Neural progenitor cell (in vitro differentiated cells): Measurements from ENCODE around the gene SDK2.

ENCODE experiments used
- EZH2phosphoT487 ChIP-seq: fragments of 200-600 bp; sonication (generic); IDR thresholded peaks from 2 replicates; pipeline ENCODE4 v1.6.1; 2017; ENCODE audit warnings: antibody characterized with exemption
- TF ChIP-seq, protein P1 (sequence below): fragments of 200-600 bp; sonication (generic); IDR thresholded peaks from 2 replicates; pipeline ENCODE4 v1.5.1; 2017; ENCODE audit warnings: antibody characterized with exemption, mild to moderate bottlenecking

DNA sequence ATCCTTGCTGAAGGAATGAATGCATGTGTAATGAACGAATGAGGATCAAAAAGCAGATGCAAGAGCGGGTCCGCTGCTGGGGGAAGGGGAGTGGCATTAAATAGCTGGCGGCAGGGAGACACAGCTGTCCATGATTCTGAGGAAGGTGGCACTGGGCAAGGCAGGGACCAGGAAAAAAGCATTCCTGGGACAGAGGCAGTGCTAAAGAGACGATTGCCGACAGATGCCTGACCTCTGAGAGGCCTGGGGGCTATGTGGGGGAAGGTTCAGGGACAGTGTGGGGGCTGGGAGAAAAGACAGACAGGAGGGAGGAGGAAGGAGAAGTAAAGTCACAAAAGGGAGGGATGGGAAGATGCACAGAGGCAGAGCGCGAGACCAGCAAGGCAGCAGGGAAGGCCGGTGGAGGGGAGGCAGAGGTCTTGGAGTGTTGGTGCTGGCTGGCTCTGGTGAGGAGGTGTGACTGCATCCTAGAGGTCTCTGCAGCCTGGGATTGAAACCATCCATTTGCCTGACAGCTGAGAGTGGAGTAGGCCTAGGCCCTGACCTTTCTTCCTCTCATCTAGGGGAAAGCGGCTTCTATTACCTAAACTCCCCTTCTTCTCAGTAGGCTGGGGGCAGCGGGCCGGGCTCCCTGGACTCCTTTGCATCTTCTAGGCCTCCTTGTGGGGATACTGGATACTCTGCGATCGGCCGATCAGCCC is 109.9 kb downstream of the SDK2 start:
- TF ChIP-seq, protein P1, sequence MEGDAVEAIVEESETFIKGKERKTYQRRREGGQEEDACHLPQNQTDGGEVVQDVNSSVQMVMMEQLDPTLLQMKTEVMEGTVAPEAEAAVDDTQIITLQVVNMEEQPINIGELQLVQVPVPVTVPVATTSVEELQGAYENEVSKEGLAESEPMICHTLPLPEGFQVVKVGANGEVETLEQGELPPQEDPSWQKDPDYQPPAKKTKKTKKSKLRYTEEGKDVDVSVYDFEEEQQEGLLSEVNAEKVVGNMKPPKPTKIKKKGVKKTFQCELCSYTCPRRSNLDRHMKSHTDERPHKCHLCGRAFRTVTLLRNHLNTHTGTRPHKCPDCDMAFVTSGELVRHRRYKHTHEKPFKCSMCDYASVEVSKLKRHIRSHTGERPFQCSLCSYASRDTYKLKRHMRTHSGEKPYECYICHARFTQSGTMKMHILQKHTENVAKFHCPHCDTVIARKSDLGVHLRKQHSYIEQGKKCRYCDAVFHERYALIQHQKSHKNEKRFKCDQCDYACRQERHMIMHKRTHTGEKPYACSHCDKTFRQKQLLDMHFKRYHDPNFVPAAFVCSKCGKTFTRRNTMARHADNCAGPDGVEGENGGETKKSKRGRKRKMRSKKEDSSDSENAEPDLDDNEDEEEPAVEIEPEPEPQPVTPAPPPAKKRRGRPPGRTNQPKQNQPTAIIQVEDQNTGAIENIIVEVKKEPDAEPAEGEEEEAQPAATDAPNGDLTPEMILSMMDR, result no peak
- TF ChIP-seq EZH2phosphoT487, result no peak
